ENCODE data around the gene YEATS2.
"Not testable (repeated sequence)": the region's sequence is repeated elsewhere in the genome, so short reads cannot be mapped to it uniquely, and the experiment has no call there.

YEATS2 gene

DNA sequence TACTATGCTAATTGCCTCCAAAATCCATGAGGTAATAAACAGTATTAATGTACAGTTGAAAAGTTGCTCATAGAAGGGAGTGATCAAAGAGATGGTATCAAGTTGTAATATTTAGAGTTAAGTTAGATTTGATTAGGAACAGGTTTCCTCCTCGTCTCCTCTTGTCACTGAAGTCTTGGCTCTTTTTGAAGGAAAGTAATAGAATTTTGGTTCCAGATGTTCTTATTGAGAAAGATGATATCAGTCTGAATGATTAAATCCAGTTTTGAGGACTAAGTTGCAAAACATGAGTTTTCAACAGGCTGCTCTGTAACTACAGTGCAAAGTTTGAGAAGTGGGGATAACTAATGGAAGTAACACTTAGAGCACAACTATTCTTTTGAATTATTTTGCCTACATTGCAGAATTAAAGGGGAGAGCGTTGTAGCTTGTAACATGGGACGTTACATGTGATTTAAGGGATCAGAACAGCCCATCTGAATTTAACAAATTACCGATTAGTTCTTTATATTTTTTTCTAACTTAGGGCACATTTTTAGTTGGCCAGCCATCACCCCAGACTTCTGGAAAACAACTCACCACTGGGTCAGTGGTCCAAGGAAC lies 79.5 kb downstream of the YEATS2 start:
- DNase-seq (ENCODE audit: low spot score): no peak

DNA sequence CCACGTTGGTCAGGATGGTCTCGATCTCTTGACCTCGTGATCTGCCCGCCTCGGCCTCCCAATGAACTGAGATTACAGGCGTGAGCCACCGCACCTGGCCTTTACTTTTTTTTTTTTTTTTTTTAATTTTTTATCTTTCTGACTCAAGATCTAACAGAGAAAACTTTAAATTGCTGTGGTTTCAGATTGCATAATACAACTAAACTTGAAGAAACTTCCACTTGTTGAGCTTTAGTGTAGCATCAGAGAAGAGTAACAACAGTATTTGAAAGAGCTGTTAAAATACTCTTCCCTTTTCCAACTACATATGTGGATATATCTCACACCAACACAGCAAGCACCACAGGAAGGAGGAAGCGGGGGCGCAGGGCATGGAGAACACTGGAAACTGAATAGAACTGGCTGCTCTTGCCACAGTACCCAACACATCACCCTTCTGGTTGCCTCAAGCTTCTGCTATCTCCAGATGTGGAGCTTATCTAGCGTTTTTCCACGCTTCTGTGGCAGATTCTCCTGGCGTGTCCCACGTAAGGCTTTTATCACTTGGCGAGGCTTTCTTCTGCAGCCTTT lies 82.4 kb downstream of the YEATS2 start:
- DNase-seq (ENCODE audit: low spot score): no peak

DNA sequence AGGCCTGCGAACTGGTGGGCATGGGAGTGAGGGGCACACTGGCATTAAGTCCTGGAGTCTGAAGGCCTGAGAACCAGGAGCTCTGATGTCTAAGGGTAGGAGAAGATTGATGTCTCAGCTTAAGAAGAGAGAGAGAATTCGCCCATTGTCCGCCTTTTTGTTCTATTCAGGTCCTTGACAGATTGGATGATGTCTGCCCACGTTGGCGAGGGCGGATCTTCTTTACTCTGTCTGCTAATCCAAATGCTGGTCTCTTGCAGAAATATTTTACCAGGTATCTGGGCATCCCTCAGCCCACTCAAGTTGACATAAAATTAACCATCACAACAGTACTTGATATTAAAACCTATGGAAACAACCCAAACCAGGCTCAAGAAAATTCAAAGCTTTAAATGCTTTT lies 83.6 kb downstream of the YEATS2 start:
- DNase-seq (ENCODE audit: low spot score): no peak

DNA sequence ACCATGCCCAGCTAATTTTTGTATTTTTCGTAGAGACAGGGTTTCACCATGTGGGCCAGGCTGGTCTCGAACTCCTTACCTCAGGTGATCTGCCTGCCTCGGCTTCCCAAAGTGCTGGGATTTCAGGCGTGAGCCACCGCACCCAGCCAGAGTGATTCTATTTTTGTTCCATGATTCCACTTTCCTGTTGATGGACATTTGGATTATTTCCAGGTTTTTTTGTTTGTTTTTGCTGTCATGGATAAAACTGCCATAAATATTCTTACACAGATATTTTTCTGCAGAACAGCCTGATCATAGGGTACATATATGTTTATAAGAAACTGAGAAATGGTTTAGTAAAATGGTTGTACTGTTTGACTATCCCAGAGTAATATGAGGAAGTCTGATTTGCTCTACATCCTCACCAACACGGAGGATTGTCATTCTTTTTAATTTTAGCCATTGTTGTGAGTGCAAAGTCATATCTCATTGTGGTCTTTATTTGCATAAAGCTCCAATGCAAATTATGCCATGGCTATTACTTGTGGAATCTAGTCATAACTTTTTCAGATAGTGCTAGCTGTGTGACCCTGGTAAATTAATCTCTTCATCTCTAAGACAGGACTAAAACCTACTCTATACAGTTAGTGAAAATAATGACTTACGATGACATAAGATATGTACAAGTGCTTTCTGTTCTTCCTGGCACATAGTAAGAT lies 85.1 kb downstream of the YEATS2 start:
- DNase-seq (ENCODE audit: low spot score): no peak

DNA sequence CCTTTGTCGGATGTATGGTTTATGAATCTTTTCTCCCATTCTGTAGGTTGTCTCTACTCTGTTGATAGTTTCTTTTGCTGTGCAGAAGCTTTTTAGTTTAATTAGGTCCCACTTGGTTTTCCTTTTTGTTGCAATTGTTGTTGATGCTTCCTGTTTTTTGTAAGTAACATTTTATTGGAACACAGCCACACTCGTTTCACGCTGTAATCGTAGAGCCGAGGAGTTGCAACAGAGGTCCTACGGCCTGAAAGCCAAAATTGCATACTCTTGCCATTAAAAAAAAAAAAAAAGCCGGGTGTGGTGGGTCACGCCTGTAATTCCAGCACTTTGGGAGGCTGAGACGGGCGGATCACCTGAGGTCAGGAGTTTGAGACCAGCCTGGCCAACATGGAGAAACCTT lies 86.9 kb downstream of the YEATS2 start:
- not testable (repeated sequence) for DNase-seq (ENCODE audit: low spot score)

DNA sequence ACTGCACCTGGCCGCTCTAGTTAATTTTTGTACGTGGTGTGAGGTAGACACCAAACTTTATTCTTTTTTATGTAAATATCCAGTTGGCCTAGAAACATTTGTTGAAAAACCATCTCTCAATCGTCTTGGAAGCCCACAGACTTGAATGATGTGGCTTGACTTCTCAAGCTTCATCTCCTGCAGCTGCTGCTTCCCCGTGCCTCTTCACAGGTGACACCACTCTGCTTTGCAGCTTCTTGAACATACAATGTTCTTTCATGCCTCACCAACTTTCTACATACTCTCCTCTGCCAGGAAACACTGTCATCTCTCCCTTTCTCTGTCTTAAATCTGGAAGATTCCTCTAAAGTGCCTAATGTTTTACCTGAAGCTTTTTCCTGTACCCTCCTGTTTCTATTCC lies 92.2 kb downstream of the YEATS2 start:
- no peak for DNase-seq (ENCODE audit: low spot score)

DNA sequence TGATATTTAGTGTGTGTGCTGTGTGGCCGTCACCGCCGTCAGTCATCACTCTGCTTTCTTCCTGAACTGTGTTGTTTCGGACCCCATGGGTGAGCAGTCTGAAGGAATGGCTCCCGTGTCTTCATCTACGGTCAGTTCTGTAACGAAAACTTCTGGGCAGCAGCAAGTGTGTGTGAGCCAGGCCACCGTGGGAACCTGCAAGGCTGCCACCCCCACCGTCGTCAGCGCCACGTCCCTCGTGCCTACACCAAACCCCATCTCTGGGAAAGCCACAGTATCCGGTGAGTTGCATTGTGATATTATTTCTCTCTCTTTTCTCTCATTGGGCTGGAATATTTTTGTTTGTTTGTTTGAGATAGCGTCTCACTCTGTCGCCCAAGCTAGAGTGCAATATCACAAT lies 93.1 kb downstream of the YEATS2 start:
- DNase-seq (ENCODE audit: low spot score): no peak

DNA sequence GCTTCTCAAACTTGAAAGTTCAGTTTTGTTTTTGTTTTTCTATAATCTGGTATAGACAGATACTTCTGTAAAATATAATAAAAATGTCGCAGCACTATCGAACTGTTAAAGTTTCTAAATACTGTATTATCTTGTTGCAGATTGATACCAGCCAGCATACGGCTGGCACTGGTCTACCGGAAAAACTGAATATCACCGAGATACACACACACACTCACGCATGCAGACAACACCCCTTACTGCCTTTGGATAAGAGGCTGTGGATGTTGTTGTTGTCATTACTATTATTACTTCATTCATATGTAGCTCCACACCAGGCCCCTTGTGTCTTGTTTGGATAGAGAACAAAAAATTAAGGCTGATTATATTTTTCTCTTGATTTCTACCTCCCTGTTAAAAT lies 95.4 kb downstream of the YEATS2 start:
- DNase-seq (ENCODE audit: low spot score): no peak

DNA sequence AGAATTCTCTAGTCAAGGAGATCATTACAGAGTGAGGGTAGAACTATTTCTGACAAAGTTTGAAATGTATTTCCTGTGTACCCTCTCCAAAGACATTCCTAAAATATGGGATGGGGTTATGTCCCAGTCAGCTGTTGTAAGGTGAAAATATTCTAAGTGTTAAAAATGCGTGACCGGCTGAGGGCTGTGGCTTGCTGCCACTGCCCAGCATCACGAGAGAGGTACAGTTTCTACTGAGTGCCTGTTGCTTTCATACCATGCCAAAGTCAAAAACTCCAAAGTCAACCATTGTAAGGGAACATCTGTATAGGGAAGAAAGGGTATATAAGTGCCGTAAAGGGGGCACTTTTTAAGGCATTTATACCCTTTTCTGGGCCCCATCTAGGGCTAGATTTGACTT lies 96.9 kb downstream of the YEATS2 start:
- DNase-seq (ENCODE audit: low spot score): no peak

DNA sequence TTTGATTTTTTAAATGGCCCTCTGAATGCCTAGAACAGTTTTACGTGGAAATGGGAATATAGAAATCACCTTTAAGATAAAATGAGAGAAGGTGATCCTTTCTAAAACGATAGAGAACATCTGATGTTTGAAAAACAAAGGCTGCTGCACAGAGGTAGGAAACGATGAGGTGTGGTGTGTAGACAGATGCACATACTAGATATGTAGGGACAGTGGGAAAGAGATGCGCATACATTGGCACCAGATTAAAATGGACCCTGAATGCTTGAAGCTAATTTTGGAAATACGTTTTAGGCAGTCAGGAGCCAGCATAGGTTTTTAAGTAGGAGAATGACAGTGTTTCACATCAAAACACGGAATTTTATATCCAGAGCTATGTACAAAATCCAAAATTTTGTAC lies 98.8 kb downstream of the YEATS2 start:
- DNase-seq (ENCODE audit: low spot score): no peak

DNA sequence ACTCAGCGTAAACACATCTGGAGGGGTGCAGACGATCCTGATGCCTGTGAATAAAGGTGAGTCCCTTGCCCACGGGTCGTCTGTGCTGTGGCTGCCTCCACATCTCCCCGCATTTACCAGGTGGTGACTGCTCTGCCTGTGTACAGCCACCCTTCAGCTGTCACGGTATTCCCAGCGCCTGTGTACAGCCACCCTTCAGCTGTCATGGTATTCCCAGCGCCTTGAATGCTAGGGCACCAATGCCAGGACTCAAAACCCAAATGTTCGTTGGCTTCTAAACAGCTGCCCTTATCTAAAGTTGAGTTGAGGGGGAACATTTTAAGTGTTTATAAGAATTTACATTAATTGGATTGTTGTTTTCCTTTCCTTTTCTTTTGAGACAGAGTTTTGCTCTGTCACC lies 100.4 kb downstream of the YEATS2 start:
- no peak for DNase-seq (ENCODE audit: low spot score)

DNA sequence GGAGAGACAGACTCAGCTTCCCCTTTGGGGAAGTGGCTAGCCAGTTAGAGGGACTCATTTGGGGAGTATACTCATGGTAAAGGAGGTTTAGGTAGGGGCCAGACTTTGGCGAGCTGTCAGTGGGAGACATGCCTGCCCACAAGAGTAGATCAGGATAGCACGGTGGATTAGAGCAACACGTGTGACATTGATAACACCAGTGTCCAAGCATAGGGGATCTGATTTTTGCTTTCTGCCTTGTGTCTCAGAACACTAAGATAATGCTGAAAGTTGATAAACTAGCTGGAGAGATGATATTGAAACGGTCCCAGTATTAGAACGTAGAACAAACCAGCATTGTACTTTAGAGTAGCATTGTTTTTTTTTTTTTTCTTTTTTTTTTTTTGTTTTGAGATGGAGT lies 101.9 kb downstream of the YEATS2 start:
- DNase-seq (ENCODE audit: low spot score): no peak

DNA sequence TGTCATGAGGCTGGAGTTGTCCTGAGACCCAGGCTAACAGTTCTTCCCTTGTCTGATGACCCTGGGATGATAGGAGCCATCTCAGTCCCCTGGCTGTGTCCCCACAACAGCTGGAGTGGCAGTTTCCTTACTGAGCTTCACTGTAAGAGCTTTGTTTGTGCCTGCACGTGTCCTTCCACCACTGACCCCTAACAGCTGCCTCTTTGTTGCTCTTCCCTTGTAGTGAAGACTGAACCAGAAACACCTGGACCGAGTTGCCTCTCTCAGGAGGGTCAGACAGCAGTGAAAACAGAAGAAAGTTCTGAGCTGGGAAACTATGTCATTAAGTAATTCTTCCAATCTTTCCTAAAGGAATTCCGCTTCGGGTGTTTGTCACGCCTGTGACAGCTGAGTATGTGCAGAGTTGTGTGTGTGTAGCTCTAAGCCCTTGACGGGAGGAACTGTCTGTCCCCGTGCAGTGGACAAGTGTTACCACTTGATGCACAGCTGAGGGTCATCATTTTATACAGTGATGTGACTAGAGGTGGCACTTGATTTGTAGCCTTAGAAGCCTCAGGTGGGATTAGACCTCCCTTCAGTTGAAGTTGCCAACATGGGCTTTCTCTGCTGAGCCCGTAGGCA lies 102.8 kb downstream of the YEATS2 start:
- no peak for DNase-seq (ENCODE audit: low spot score)

DNA sequence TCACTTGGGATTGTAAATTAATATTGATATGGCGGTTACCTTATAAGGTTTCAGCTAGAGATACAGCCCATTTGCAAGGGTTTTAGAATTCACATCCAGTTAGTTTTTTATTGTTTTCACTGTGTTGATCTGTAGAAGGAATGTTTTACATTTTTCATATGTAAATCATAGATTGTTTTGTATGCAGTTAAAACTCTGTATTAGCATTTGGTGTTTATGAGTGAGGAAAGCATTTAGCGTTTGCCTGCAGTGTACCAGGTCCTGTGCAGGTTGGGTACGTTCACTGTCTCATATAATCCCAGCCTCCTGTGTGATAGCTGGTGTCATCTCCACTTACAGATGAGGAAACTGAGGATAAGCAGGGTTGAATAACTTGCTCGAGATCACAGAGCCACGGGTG lies 104.0 kb downstream of the YEATS2 start:
- no peak for DNase-seq (ENCODE audit: low spot score)

DNA sequence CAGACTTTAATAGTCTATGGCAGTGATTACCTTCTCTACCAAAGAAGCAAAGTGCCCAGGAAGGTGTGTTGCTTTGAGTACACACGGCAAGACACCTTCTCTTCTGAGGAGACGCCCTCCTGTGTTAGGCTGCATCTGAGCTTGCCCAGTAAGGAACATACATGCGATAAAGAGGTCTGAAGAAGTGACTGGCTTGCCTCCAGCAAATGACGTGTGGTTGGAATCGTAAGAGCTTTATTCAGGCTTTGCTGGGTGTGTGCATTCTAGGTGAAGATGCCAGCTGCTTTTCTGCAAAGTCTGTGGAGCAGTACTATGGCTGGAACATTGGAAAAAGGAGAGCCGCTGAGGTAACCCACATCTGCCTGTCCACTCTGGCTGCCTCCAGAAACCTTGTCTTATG lies 105.4 kb downstream of the YEATS2 start:
- DNase-seq (ENCODE audit: low spot score): no peak

DNA sequence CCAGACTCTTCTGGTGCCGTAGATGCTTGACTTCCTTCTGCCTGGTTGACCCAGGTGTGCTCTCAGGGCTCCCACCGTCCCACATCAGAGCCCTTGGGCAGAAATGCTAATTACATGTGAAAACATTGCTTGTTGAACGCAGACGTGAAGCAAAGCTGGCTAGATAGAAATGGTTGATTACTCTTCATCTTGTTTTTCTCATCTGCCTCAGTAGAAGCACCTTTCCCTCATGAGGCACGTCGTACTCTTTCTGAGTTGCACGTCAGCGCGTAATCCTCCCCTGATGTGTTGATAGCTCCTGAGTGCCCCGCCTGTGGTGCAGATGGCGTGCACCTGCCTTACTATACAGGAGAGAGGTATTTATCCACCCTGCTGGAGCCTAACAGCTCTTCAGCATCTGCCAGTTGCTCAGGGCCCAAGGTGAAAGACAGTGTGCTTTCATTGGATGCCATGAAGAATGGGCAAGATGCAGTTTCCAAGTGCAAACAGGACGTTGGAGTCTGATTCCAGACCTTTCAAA lies 109.7 kb downstream of the YEATS2 start:
- DNase-seq (ENCODE audit: low spot score): no peak

DNA sequence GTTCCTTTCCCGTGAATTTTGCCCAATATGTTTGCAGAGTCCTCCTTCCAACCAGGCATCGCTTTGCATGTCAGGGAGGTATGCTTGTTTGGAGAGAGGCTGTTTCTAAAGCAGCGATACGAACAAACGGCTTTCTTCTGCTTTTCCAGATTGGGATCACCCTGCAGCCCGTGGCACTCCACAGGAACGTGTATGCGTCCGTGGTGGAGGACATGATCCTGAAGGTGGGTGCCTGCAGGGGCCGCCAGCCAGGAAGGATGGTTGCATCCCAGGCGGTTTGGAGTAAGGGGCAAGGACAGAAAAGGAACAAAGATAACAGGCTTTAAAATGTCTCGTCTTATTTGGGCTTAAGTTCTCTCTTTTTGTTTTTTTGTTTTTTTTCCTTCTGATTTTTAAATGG lies 110.3 kb downstream of the YEATS2 start:
- DNase-seq (ENCODE audit: low spot score): no peak

DNA sequence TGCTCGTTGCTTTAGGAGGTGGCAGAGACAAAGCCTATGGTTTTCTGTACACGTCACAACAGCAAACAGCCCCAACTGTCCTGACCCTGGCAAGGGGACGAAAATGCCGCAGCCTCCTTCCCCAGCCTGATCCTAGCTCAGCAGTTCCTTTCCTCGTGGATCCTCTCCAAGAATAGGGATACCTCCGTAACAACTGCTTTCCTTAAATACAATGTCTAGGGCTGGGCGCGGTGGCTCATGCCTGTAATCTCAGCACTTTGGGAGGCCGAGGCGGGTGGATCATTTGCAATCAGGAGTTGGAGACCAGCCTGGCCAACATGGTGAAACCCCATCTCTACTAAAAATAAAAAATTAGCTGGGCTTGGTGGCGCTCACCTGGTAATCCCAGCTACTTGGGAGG lies 110.8 kb downstream of the YEATS2 start:
- DNase-seq (ENCODE audit: low spot score): no peak

DNA sequence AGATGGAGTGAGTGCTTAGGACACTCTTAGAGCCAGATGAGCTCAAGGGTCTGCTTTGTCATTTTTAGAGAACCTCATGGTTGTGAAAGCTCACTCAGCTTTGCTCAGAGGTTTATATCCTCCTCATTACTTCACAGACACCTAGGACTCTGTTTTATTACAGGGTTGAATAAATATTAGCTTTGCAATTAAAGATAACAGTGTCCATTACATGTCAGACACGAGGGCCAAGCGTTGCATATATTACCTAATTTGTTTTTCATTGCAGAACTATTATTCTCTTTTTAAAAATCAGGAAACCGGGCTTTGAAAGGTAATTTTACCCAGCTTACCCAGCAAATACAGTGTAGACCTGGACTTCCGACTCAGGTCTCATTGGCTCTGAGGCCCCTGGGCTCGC lies 111.7 kb downstream of the YEATS2 start:
- peak; percentile 65 for DNase-seq (ENCODE audit: low spot score)

DNA sequence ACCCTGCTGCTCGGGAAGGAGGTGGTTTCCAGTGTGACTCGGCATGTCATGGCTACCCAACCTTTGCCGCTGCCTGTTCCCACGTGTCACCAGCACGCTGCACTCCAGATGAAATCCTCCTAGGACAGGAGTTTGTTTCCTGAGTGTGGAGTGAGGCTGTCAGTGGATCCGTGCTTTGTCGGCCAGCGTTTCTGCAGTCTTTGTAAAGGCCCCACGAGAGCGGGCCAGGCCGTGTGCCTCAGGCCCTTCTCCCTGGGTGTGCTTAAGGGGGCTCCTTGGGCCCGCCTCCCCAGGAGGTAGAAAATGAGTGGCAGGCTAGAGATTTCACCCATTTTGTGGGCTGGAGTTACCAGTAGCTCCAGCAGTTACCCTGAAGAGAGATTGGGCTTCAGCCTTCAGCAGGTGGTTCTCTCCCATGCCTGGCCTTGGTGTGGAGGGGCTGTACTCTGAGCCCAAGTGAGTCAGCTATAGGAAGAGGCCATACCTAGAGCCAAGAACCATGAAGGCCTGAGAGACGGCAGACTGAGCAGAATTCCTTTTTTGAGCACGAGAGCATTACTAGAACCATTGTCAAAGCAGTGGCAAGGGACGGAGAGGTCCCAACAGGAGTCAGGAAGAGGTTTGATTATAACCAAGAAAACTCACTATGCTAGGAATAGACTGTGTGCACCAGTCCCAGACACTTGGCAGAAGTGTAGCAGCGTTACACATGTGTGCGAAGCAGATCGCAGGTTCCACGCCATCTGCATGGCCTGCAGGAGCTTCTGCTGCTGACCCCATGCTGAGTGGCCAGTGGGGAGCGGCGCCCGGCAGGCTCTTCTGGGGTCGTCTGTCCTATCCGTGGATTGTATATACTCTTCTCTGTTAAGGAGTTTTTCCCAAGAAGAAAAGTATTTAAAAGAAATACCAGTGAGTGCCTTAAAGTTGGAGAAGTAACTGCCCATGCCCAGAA lies 113.3 kb downstream of the YEATS2 start:
- no peak for DNase-seq (ENCODE audit: low spot score)

DNA sequence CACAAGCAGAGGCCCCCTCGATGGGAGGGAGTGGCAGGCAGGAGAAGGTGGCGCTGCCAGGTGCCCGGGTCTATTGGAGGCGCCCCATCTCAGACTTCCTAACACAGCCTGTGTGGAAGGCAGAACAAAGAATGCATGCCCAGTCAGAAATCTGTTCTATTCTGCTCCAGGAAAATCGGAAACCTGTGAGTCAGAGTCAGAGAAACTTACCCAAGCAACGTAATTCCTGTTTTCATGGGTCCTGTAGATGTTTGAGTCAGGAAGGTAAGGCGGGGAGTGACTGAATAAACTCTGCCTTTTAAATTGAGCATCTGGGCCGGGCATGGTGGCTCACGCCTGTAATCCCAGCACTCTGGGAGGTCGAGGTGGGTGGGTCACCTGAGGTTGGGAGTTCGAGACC lies 114.0 kb downstream of the YEATS2 start:
- no peak for DNase-seq (ENCODE audit: low spot score)

Measured in HuH-7 (cell line).